ENCODE data around the gene ZNF618. TPM values are rescaled to one million over a fixed set of nuclear protein-coding genes. Genes with fewer than 3 reads are reported as not detected.

ZNF618 gene
- total RNA-seq, 1 experiment from 2014 or later: 22.0 TPM

DNA sequence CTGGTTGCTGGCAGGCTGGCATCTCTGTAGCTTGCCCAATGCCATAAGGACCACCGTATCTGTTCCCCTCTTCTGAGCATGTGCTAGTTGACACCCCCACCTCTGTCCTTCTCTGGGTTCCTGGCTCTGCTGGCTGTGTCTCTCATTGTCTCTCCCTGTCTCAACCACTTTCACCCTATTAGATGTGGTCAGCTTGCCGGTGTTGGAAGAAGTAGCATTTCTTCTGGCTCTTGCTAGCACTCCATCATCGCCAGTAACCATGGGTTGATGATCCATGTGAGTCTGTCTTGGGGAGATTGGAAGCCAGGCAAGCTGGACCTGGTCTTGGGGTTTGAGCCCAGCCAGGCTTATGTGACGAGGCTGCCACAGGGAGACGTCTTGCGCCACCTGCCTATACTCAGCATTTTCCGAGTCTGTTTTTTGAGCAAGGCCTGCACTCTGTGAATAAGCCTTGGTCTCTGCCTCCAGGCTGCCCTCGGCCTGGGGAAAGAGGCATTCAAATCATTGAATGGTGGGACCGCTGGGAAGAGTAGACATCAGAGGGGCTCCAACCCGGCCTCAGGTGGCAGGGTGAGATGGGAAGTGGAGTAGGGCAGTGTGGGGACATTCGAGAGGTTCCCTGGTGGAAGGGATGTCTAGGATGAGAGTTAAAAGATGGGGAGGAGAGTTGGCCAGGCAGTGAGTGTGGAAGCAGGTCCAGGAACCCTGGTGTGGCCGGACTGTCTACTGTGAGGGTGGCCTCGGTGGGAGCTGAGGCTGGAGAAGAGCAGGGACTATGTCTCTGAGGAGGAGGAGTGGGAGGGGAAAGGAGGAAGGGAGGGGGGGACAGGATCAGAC lies 74.3 kb downstream of the ZNF618 start (continued):
- TF ChIP-seq, protein P1, sequence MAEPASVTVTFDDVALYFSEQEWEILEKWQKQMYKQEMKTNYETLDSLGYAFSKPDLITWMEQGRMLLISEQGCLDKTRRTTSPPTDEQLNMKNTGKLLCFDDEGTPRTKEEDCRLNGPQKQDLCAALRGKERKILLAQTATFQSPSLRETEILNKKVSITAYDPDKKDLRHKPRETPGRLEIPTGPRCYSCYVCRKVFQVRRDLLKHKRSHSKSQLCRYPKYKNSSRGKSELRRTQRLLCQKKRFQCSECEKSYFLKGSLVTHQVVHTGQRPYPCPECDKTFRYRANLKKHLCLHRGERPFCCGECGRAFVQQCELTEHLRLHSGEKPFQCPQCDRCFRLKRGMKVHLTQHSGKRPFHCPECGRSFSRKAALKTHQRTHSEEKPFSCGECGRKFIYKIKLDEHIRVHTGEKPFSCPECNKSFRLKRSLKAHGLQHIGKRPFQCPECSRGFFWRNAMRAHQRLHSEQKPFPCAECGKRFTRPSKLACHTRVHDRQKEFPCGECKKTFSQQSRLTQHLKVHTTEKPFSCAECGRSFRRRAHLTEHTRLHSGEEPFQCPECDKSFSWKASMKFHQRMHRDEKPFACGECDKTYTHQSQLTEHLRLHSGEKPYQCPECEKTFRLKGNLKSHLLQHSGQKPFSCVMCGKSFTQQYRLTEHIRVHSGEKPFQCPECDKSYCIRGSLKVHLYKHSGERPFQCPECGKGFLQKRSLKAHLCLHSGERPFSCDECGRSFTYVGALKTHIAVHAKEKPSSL (CRISPR knock-in tag; conservative IDR thresholded peaks at IDR 0.05): no peak
- TF ChIP-seq, protein P2, sequence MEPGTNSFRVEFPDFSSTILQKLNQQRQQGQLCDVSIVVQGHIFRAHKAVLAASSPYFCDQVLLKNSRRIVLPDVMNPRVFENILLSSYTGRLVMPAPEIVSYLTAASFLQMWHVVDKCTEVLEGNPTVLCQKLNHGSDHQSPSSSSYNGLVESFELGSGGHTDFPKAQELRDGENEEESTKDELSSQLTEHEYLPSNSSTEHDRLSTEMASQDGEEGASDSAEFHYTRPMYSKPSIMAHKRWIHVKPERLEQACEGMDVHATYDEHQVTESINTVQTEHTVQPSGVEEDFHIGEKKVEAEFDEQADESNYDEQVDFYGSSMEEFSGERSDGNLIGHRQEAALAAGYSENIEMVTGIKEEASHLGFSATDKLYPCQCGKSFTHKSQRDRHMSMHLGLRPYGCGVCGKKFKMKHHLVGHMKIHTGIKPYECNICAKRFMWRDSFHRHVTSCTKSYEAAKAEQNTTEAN (CRISPR knock-in tag; IDR thresholded peaks at IDR 0.05): no peak
- TF ChIP-seq ZNF317 (CRISPR knock-in tag; IDR thresholded peaks at IDR 0.05; ENCODE audit: borderline replicate concordance, low read depth): no peak
- TF ChIP-seq NR3C1 (CRISPR knock-in tag; conservative IDR thresholded peaks at IDR 0.05; ENCODE audit: low read depth): no peak

DNA sequence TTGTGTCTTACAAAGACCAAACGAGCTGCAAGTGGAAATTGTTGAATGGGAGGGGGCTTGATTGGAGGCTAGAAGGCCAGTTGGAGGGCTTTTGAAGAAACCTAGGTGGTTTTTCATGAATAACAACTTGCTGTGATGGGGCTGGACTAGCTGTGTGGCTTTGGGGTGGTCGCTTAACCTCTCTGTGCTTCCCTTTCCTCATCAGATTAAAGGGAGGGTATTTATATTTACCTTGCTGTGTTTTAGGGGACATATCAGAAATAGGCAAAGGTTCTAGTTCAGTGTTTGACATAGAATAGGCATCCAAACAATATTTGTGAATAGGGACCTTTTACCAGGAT lies 74.9 kb downstream of the ZNF618 start:
- no peak overlapping the region for H3K4me3 Mint-ChIP-seq
- DNase-seq (ENCODE audit: low spot score): no peak
- POLR2A ChIA-PET: interaction anchor here (0.7 kb wide), 1 partner anchor 40 kb away, joined by 3 read pairs; no protein-coding TSS in a partner anchor
- H3K36me3 Mint-ChIP-seq: no peaks in the 10 kb centered on the region
- no peak overlapping the region for H3K27ac Mint-ChIP-seq
- H3K9me3 Mint-ChIP-seq: no peaks in the 10 kb centered on the region
- peaks cover 5% of the 10 kb centered on the region; the same call in 1 of the 2 replicates for H3K4me1 Mint-ChIP-seq
- CTCF ChIA-PET: interaction anchor here (0.6 kb wide), 1 partner anchor 69 kb away, joined by 3 read pairs; no protein-coding TSS in a partner anchor
- TF ChIP-seq GTF2I (CRISPR knock-in tag; conservative IDR thresholded peaks at IDR 0.05) (no peak), OVOL2 (CRISPR knock-in tag; IDR thresholded peaks at IDR 0.05; ENCODE audit: borderline replicate concordance) (no peak), ZNF138 (CRISPR knock-in tag; conservative IDR thresholded peaks at IDR 0.05) (no peak), EMX1 (CRISPR knock-in tag; IDR thresholded peaks at IDR 0.05) (no peak), RORB (CRISPR knock-in tag; IDR thresholded peaks at IDR 0.05) (no peak)
- TF ChIP-seq, protein P3, sequence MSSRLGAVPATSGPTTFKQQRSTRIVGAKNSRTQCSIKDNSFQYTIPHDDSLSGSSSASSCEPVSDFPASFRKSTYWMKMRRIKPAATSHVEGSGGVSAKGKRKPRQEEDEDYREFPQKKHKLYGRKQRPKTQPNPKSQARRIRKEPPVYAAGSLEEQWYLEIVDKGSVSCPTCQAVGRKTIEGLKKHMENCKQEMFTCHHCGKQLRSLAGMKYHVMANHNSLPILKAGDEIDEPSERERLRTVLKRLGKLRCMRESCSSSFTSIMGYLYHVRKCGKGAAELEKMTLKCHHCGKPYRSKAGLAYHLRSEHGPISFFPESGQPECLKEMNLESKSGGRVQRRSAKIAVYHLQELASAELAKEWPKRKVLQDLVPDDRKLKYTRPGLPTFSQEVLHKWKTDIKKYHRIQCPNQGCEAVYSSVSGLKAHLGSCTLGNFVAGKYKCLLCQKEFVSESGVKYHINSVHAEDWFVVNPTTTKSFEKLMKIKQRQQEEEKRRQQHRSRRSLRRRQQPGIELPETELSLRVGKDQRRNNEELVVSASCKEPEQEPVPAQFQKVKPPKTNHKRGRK (CRISPR knock-in tag; IDR thresholded peaks at IDR 0.05; ENCODE audit: borderline replicate concordance): no peak
- H3K27me3 Mint-ChIP-seq (ENCODE audit: low read depth): no peaks in the 10 kb centered on the region
- no peak for ATAC-seq

DNA sequence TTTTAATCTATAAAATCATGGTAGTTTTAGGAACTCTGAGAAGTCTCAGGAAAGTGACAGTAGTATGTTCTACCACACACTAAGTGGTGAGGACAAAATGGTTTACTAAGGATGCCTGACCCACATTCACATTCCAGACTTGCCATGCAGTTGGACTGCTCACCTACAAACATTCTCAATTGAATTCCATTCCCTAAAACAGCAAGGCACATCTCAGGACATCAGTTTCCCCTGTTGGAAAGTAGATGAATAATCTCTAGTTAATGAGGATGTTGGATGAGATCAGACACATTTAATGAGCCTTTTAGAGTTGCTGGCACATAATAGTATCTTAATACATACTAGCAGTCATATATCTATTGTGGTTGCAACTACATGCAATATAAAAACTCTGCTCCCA lies 76.6 kb downstream of the ZNF618 start:
- ChIA-PET CTCF (no interaction called here), POLR2A (no interaction called here)
- Mint-ChIP-seq H3K4me3 (no peak overlapping the region), H3K27ac (no peak overlapping the region), H3K4me1 (peaks cover 8% of the 10 kb centered on the region), H3K9me3 (no peaks in the 10 kb centered on the region), H3K27me3 (ENCODE audit: low read depth) (no peaks in the 10 kb centered on the region), H3K36me3 (no peaks in the 10 kb centered on the region)
- TF ChIP-seq ZNF317 (CRISPR knock-in tag; IDR thresholded peaks at IDR 0.05; ENCODE audit: borderline replicate concordance, low read depth): no peak
- TF ChIP-seq ZNF671 (CRISPR knock-in tag; IDR thresholded peaks at IDR 0.05): no peak
- TF ChIP-seq, protein P4, sequence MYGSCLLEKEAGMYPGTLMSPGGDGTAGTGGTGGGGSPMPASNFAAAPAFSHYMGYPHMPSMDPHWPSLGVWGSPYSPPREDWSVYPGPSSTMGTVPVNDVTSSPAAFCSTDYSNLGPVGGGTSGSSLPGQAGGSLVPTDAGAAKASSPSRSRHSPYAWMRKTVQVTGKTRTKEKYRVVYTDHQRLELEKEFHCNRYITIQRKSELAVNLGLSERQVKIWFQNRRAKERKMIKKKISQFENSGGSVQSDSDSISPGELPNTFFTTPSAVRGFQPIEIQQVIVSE (CRISPR knock-in tag; IDR thresholded peaks at IDR 0.05; ENCODE audit: borderline replicate concordance): no peak
- TF ChIP-seq KAT7 (CRISPR knock-in tag; IDR thresholded peaks at IDR 0.05; ENCODE audit: borderline replicate concordance): no peak
- TF ChIP-seq IRF2 (CRISPR knock-in tag; IDR thresholded peaks at IDR 0.05; ENCODE audit: borderline replicate concordance, low read depth): no peak
- no peak for TF ChIP-seq ZNF219 (CRISPR knock-in tag; IDR thresholded peaks at IDR 0.05; ENCODE audit: borderline replicate concordance)
- DNase-seq (ENCODE audit: low spot score) (no peak), ATAC-seq (no peak)
